ENCODE measurements around the gene CCS.
"Not testable (repeated sequence)": the region's sequence is repeated elsewhere in the genome, so short reads cannot be mapped to it uniquely, and the experiment has no call there.

DNA sequence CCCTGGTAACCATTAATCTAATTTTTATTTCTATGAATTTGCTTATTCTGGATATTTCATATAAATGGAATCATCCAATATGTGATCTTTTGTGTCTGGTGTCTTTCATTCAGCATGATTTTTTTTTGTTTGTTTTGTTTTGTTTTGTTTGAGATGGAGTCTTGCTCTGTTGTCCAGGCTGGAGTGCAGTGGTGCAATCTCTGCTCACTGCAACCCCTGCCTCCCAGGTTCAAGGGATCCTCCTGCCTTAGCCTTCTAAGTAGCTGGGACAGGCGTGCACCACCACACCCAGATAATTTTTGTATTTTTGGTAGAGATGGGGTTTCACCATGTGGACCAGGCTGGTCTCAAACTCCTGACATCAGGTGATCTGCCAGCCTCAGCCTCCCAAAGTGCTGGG is 7.5 kb upstream of the CCS start:
- TF ChIP-seq, protein P1, sequence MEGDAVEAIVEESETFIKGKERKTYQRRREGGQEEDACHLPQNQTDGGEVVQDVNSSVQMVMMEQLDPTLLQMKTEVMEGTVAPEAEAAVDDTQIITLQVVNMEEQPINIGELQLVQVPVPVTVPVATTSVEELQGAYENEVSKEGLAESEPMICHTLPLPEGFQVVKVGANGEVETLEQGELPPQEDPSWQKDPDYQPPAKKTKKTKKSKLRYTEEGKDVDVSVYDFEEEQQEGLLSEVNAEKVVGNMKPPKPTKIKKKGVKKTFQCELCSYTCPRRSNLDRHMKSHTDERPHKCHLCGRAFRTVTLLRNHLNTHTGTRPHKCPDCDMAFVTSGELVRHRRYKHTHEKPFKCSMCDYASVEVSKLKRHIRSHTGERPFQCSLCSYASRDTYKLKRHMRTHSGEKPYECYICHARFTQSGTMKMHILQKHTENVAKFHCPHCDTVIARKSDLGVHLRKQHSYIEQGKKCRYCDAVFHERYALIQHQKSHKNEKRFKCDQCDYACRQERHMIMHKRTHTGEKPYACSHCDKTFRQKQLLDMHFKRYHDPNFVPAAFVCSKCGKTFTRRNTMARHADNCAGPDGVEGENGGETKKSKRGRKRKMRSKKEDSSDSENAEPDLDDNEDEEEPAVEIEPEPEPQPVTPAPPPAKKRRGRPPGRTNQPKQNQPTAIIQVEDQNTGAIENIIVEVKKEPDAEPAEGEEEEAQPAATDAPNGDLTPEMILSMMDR (IDR thresholded peaks at IDR 0.05; ENCODE audit: low read depth, low read length, poor library complexity, severe bottlenecking) = not testable (repeated sequence)
- not testable (repeated sequence) for TF ChIP-seq EZH2phosphoT487 (IDR thresholded peaks at IDR 0.05; ENCODE audit: borderline replicate concordance, low read length)
